Keratinocyte (primary cell): ENCODE measurements around the gene TTC9B. TPM values are rescaled to one million over a fixed set of nuclear protein-coding genes. Genes with fewer than 3 reads are reported as not detected.

Source experiments
- DNase-seq: peaks from one replicate; pipeline ENCODE4 v3.0.0-alpha.2; 2011; ENCODE audit warnings: low read depth, missing footprints, low spot score
- FAIRE-seq: peaks from 2 replicates; lab custom pipeline; 2011; peaks lifted over from hg19 to GRCh38; lab: Jason Lieb, UNC
- H2AFZ ChIP-seq: 2 replicates; pipeline ENCODE4 v1.6.0; 2012; ENCODE audit warnings: low read length, control low read depth, inconsistent platforms; ENCODE audit not compliant: control insufficient read depth
- H3K27ac ChIP-seq: 2 replicates; pipeline ENCODE4 v1.5.1; 2011; ENCODE audit warnings: low read length; ENCODE audit not compliant: control insufficient read depth, insufficient read depth
- H3K27me3 ChIP-seq: 3 replicates; pipeline ENCODE4 v1.6.0; 2011; ENCODE audit warnings: low read length; ENCODE audit not compliant: control insufficient read depth, insufficient read depth; ENCODE audit errors: extremely low read depth
- H3K36me3 ChIP-seq, 2 experiments: 2 replicates in 1 of 2; 3 replicates in 1 of 2; pipeline ENCODE4 v1.5.1; 2011; ENCODE audit warnings: low read length in 2 of 2, mild to moderate bottlenecking in 1 of 2; ENCODE audit not compliant: control insufficient read depth in 2 of 2, insufficient read depth in 2 of 2; ENCODE audit errors: extremely low read depth in 1 of 2
- H3K4me1 ChIP-seq: 3 replicates; pipeline ENCODE4 v1.5.1; 2011; ENCODE audit warnings: low read length; ENCODE audit not compliant: control insufficient read depth, insufficient read depth; ENCODE audit errors: extremely low read depth
- H3K4me2 ChIP-seq: 3 replicates; pipeline ENCODE4 v1.6.0; 2011; ENCODE audit warnings: low read depth, low read length; ENCODE audit not compliant: control insufficient read depth, insufficient read depth; ENCODE audit errors: extremely low read depth
- H3K4me3 ChIP-seq, 3 experiments: fragments of 200-600 bp in 1 of 3; sonication (generic) in 1 of 3; 2 replicates in 2 of 3; 3 replicates in 1 of 3; pipeline ENCODE4 v1.5.1; 2011 to 2016; ENCODE audit warnings: low read length in 3 of 3, mild to moderate bottlenecking in 3 of 3, control low read depth in 2 of 3, inconsistent platforms in 1 of 3, low read depth in 1 of 3, mixed read lengths in 1 of 3, mixed run types in 1 of 3, moderate library complexity in 1 of 3; ENCODE audit not compliant: control insufficient read depth in 2 of 3, insufficient read depth in 2 of 3; ENCODE audit errors: extremely low read depth in 1 of 3
- H3K79me2 ChIP-seq: 2 replicates; pipeline ENCODE4 v1.6.0; 2012; ENCODE audit warnings: low read length; ENCODE audit not compliant: control insufficient read depth, insufficient read depth
- H3K9ac ChIP-seq: 3 replicates; pipeline ENCODE4 v1.6.0; 2011; ENCODE audit warnings: low read length; ENCODE audit not compliant: control insufficient read depth, insufficient read depth; ENCODE audit errors: extremely low read depth
- H3K9me1 ChIP-seq: 3 replicates; pipeline ENCODE4 v1.6.0; 2011; ENCODE audit warnings: low read length; ENCODE audit not compliant: control insufficient read depth, insufficient read depth; ENCODE audit errors: extremely low read depth
- H3K9me3 ChIP-seq: 2 replicates; pipeline ENCODE4 v1.5.1; 2012; ENCODE audit warnings: low read depth, low read length; ENCODE audit not compliant: control insufficient read depth
- H4K20me1 ChIP-seq: 3 replicates; pipeline ENCODE4 v1.6.0; 2011; ENCODE audit warnings: low read length; ENCODE audit not compliant: control insufficient read depth, insufficient read depth; ENCODE audit errors: extremely low read depth
- CTCF ChIP-seq, 3 experiments: IDR thresholded peaks in 1 of 3; conservative IDR thresholded peaks in 1 of 3; optimal IDR thresholded peaks in 1 of 3; 2 replicates in 2 of 3; 3 replicates in 1 of 3; pipeline versions ENCODE3 to v1.5.1; 2011; ENCODE audit warnings: low read length in 3 of 3, mild to moderate bottlenecking in 3 of 3, moderate library complexity in 2 of 3, control low read depth in 1 of 3, inconsistent platforms in 1 of 3; ENCODE audit not compliant: insufficient read depth in 2 of 3; ENCODE audit errors: extremely low read depth in 1 of 3
- EZH2 ChIP-seq: IDR thresholded peaks from one replicate; pipeline ENCODE4 v1.6.1; 2012; ENCODE audit warnings: inconsistent platforms, mild to moderate bottlenecking, low read length, moderate library complexity
- dilution Hi-C: fragments of 300-500 bp; cut with MboI; formaldehyde crosslinking; loops from one replicate; pipeline ENCODE4 v1.7.0; 2020; ENCODE audit warnings: low sequenced_read_pairs; ENCODE audit not compliant: extremely low pct_ligation_motif_present
- polyA plus RNA-seq, 5 experiments: library from polyadenylated mRNA; depleted of rRNA in 3 of 5; stranded (reverse) in 3 of 5; stranded (forward) in 1 of 5; unstranded in 1 of 5; fragments of >200 nt; gene quantifications; 1 replicate in 1 of 5; 2 replicates in 3 of 5; 3 replicates in 1 of 5; pipeline versions ENCODE4 v1.2.1 to v1.2.3, GENCODE V29; 2011 to 2012; ENCODE audit warnings: missing spikeins in 2 of 5, low read depth in 1 of 5, low replicate concordance in 1 of 5

The TTC9B gene
- polyA plus RNA-seq, 1 donor (not counting 4 experiments of a cell fraction or from before 2014, with no cell fraction given) = not detected

GRCh38 chr19:40247735-40248262 lies 29.6 kb upstream of the TTC9B start:
- H3K36me3 ChIP-seq = peaks cover 0 to 8% of the 10 kb centered on the region in 2 experiments
- H3K27me3 ChIP-seq = no peaks in the 10 kb centered on the region
- dilution Hi-C loops = no loop called here
- no peaks in the 10 kb centered on the region for H4K20me1 ChIP-seq
- TF ChIP-seq EZH2 (no peak), CTCF (optimal IDR thresholded peaks at IDR 0.05 in 1 of 3, IDR thresholded peaks at IDR 0.05 in 1 of 3, conservative IDR thresholded peaks at IDR 0.05 in 1 of 3; ENCODE audit: extremely low read depth in 1 of 3, insufficient read depth in 2 of 3, low read length in 3 of 3) (no peak)
- H3K9ac ChIP-seq = no peak overlapping the region
- no peak overlapping the region for H3K27ac ChIP-seq
- H3K9me3 ChIP-seq = no peaks in the 10 kb centered on the region
- no peak for DNase-seq
- H3K79me2 ChIP-seq = peaks cover 18% of the 10 kb centered on the region
- no peak overlapping the region for H3K4me2 ChIP-seq
- no peak overlapping the region for H3K4me3 ChIP-seq
- no peak for FAIRE-seq
- H3K9me1 ChIP-seq = no peaks in the 10 kb centered on the region
- H3K4me1 ChIP-seq = peaks cover 7% of the 10 kb centered on the region
- H2AFZ ChIP-seq = no peak overlapping the region

DNA sequence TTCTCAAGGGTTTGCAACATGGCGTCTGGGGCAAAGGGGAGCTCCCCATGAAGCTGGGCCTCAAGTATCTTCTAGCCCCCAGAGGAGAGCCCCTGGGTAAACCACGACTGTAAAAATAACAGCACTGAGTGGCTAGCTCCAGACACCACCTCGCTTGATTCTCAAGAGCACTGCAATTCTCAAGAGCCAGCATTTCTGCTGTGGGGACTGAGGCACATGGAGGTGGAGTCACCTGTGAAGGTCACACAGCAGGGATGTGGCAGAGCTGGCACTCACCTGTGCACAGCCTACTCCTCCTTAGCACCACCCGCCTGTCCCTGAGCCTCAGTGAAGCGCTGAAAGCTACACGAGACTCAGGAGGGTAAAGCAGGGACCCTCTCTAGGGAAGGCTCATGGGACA lies 29.0 kb upstream of the TTC9B start:
- FAIRE-seq = no peak

More for the DNA sequence above, 29.0 kb upstream of the TTC9B start:
- Histone ChIP-seq H3K4me2 (no peak overlapping the region), H2AFZ (no peak overlapping the region), H3K9me1 (no peaks in the 10 kb centered on the region), H3K9ac (no peak overlapping the region), H3K79me2 (peaks cover 18% of the 10 kb centered on the region), H3K9me3 (no peaks in the 10 kb centered on the region), H3K27me3 (no peaks in the 10 kb centered on the region), H3K4me3 (no peak overlapping the region), H3K27ac (no peak overlapping the region), H3K36me3 (peaks cover 0 to 12% of the 10 kb centered on the region in 2 experiments), H3K4me1 (peaks cover 7% of the 10 kb centered on the region), H4K20me1 (no peaks in the 10 kb centered on the region)
- no peak for DNase-seq
- dilution Hi-C loops = no loop called here
- TF ChIP-seq EZH2 (no peak), CTCF (optimal IDR thresholded peaks at IDR 0.05 in 1 of 3, IDR thresholded peaks at IDR 0.05 in 1 of 3, conservative IDR thresholded peaks at IDR 0.05 in 1 of 3; ENCODE audit: extremely low read depth in 1 of 3, insufficient read depth in 2 of 3, low read length in 3 of 3) (no peak)
